ENCODE data around the gene CKAP2L.

DNA sequence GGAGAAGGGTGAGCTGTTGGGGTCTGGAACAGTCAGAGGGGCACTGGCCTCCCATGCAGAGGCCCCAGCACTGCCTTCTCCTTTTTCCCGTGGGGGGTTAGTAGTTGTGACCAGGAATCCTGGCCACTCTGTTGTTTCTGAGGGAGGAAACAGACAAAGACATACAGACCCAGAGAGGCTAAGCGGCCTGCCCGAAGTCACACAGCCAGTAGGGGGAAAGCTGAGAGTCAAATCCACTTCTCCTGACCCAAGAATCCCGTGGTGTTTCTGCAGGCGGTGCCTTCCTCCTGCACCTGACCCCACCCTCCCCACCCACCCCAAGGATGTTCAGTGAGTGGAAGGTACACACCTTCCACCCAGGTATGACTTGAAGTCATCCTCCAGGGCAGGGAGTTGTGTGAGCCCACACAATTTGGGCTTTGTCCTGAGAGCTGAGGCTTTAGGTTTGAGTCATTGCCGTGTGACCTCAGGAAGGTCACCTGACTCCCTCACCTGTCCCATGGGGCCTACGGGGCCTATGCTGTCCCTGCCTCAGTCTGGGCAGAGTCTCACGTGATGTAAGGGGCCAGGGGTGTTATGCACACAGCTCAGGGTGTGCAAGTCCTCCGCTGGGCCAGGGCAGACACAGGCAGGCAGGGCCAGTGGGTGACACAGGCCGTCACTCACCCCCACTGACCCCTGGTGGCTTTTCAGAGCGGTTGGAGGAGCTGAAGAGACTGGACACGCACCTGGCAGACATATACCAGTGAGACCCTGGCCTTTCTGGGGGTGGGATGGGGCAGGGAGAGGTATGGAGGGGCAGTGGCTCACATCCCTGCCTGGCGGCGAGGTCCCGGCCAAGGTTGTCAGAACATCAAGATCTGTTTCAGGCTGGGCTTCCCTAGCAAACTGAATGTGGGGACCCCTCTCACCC lies 38.6 kb downstream of the CKAP2L start:
- TF ChIP-seq CTCF (IDR thresholded peaks at IDR 0.05): no peak
- TF ChIP-seq POLR2A (IDR thresholded peaks at IDR 0.05): no peak

All from heart left ventricle (tissue), 13 donors.